ENCODE results near the gene RAD51AP1.

The RAD51AP1 gene

GRCh38 chr12:4584281-4584680 lies 45.6 kb downstream of the RAD51AP1 start:
- TF ChIP-seq JUND (IDR thresholded peaks at IDR 0.05; ENCODE audit: low read depth): no peak
- DNase-seq (ENCODE audit: low read depth in 1 of 2, low spot score in 1 of 2): no peak
- in situ Hi-C loops (cut with HindIII; ENCODE audit: low pct_unique_long_range_greater_than_20kb, low sequenced_read_pairs): no loop called here

GRCh38 chr12:4584896-4585295 lies 46.2 kb downstream of the RAD51AP1 start:
- in situ Hi-C loops (cut with HindIII; ENCODE audit: low pct_unique_long_range_greater_than_20kb, low sequenced_read_pairs): no loop called here
- TF ChIP-seq JUND (IDR thresholded peaks at IDR 0.05; ENCODE audit: low read depth): no peak
- no peak for DNase-seq (ENCODE audit: low read depth in 1 of 2, low spot score in 1 of 2)

DNA sequence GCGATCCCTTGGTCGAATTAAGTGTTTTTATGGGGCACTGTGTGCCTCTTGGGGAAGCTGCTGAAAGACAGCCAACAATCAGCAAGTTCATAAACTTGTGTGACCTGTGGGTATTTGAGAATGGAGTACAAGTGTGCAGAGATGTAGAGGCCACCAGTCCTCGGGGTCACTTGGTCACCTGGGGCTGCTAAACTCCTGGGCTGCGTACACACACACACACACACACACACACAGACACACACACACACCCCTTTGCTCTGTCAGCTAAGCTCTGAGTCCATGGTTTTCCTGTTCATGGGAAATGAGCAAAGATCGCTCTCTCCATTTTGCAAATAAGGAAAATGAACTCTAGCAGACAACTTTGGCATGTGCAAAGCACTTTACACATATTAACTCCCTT lies 47.8 kb downstream of the RAD51AP1 start:
- in situ Hi-C loops (cut with HindIII; ENCODE audit: low pct_unique_long_range_greater_than_20kb, low sequenced_read_pairs): no loop called here
- no peak for TF ChIP-seq JUND (IDR thresholded peaks at IDR 0.05; ENCODE audit: low read depth)
- no peak for DNase-seq (ENCODE audit: low read depth in 1 of 2, low spot score in 1 of 2)

DNA sequence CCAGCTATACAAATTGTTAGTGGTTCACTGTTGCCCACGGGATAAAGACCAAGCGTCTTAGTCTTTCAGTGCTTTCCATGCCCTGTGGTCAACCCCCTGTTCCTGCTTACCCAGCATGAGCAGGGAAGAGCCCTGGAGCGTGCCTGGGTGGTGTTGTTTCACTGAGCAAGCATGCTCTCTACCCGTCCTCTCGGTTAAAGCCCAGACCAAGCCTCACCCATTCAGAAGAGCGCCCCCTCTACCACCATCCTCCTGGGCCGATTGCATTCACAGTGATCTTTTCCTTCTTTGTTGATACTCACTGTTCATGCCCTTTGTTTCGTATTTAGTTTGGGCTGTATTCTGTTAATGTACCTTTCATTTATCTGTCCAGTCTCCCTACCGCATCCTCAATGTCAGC lies 48.4 kb downstream of the RAD51AP1 start:
- TF ChIP-seq JUND (IDR thresholded peaks at IDR 0.05; ENCODE audit: low read depth): no peak
- in situ Hi-C loops (cut with HindIII; ENCODE audit: low pct_unique_long_range_greater_than_20kb, low sequenced_read_pairs): no loop called here
- no peak for DNase-seq (ENCODE audit: low read depth in 1 of 2, low spot score in 1 of 2)

DNA sequence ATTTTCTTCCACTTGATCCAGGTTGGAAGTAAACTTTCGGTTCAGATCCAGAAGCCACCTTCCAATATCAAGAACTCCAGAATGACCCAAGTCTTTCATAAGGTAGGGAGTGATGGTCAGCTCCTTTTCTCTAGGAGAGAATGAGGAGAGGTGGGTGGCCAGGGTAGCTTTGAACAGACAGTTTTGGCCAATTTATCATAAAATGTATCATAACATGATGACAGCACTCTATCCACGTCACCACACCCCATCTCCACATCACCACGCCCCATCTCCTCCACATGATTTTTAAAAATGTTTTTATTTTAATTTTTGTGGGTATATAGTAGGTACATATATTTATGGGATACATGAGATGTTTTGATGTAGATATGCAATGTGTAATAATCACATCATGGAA lies 50.2 kb downstream of the RAD51AP1 start:
- DNase-seq (ENCODE audit: low read depth in 1 of 2, low spot score in 1 of 2): no peak
- in situ Hi-C loops (cut with HindIII; ENCODE audit: low pct_unique_long_range_greater_than_20kb, low sequenced_read_pairs): no loop called here
- TF ChIP-seq JUND (IDR thresholded peaks at IDR 0.05; ENCODE audit: low read depth): no peak

GRCh38 chr12:4589941-4590340 lies 51.3 kb downstream of the RAD51AP1 start:
- in situ Hi-C loops (cut with HindIII; ENCODE audit: low pct_unique_long_range_greater_than_20kb, low sequenced_read_pairs): no loop called here
- DNase-seq (ENCODE audit: low read depth in 1 of 2, low spot score in 1 of 2): no peak
- no peak for TF ChIP-seq JUND (IDR thresholded peaks at IDR 0.05; ENCODE audit: low read depth)

DNA sequence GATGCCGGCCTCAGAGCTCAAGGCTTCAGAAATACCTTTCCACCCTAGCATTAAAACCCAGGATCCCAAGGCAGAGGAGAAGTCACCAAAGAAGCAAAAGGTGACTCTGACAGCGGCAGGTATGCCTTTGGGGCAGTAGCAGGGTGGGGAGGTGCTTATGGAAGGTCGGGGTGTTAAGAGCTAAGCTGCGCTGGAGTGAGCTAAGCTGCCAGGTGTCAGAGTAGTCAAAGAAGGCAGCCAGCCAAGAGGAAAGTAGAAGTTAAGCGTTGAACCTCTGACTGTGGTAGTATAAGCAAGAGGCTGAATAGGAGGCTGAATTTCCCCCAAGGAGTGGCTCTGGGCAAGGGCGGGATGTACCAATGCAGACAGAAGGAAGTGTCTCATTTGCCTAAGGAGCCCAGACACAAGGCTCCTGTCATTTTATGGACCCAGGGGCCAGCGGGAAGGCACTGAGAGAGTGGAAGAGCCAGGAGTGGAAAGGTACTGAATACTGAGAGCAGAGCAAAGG lies 52.5 kb downstream of the RAD51AP1 start:
- DNase-seq (ENCODE audit: low read depth in 1 of 2, low spot score in 1 of 2): no peak
- in situ Hi-C loops (cut with HindIII; ENCODE audit: low pct_unique_long_range_greater_than_20kb, low sequenced_read_pairs): no loop called here

DNA sequence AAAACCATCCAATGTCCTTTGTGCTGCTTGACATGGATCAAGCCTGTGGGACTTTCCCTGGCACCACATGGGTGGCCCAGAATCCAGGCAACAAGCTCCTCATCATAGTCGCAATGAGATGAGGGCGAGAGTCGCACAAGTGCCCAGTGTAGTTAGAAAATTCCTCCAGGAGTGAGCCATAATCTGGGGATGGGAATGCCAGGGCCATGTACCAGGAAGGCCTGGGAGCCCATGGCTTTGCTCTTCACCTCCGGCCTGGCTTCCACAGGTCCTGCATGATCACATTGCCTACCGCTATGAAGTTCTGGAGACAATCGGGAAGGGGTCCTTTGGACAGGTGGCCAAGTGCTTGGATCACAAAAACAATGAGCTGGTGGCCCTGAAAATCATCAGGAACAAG lies 57.2 kb downstream of the RAD51AP1 start:
- no peak for DNase-seq (ENCODE audit: low read depth in 1 of 2, low spot score in 1 of 2)
- in situ Hi-C loops (cut with HindIII; ENCODE audit: low pct_unique_long_range_greater_than_20kb, low sequenced_read_pairs): no loop called here
- no peak for TF ChIP-seq JUND (IDR thresholded peaks at IDR 0.05; ENCODE audit: low read depth)

More for the DNA sequence above, 52.5 kb downstream of the RAD51AP1 start:
- no peak for TF ChIP-seq JUND (IDR thresholded peaks at IDR 0.05; ENCODE audit: low read depth)

DNA sequence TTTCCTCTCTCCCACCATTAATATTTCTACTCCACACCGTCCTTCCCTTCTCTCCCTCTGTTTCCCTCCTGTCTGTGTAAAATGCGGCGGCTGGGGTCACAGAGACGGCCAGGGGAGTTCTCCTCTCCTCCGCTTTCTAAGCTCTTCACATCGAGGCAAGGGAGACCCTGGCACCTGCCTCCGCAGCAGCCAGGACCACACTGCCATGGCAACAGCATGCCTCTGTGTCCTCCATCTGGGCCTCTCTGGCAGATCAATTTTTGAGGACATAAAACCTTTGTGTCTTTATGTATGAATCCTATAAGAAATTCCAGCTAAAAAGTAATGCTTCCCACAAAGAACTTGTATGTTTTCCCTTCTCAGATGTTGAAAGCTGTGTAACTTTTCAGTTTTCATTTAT lies 64.7 kb downstream of the RAD51AP1 start:
- in situ Hi-C loops (cut with HindIII; ENCODE audit: low pct_unique_long_range_greater_than_20kb, low sequenced_read_pairs): no loop called here
- no peak for TF ChIP-seq JUND (IDR thresholded peaks at IDR 0.05; ENCODE audit: low read depth)
- no peak for DNase-seq (ENCODE audit: low read depth in 1 of 2, low spot score in 1 of 2)

DNA sequence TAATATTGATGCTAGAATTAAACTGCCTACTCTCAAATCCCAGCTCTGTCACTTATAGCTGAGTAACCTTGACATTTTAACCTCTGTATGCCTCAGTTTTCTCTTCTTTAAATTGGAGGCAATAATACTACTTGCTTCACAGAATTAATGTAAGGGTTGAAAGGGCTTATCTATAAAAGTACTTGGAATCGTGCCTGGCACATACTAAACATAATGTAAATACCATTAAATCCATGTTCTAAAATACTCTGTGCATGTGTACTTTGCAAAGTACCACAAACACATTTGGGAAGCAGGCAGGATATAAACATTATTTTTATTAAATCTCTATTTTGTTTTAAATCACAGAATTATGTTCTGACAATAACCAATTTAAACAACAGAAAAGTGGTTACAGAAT lies 65.3 kb downstream of the RAD51AP1 start:
- DNase-seq (ENCODE audit: low read depth in 1 of 2, low spot score in 1 of 2): no peak
- in situ Hi-C loops (cut with HindIII; ENCODE audit: low pct_unique_long_range_greater_than_20kb, low sequenced_read_pairs): no loop called here
- no peak for TF ChIP-seq JUND (IDR thresholded peaks at IDR 0.05; ENCODE audit: low read depth)

- no peak for TF ChIP-seq JUND (IDR thresholded peaks at IDR 0.05; ENCODE audit: low read depth)
- in situ Hi-C loops (cut with HindIII; ENCODE audit: low pct_unique_long_range_greater_than_20kb, low sequenced_read_pairs): no loop called here
- peak; percentile 16 to 79 for DNase-seq (ENCODE audit: low read depth in 1 of 2, low spot score in 1 of 2)
Measured at GRCh38 chr12:4604684-4605193, 66.0 kb downstream of the RAD51AP1 start.

GRCh38 chr12:4607056-4607455 lies 68.4 kb downstream of the RAD51AP1 start:
- TF ChIP-seq JUND (IDR thresholded peaks at IDR 0.05; ENCODE audit: low read depth): no peak
- DNase-seq (ENCODE audit: low read depth in 1 of 2, low spot score in 1 of 2): no peak
- in situ Hi-C loops (cut with HindIII; ENCODE audit: low pct_unique_long_range_greater_than_20kb, low sequenced_read_pairs): no loop called here

GRCh38 chr12:4609071-4609470 lies 70.4 kb downstream of the RAD51AP1 start:
- DNase-seq (ENCODE audit: low read depth in 1 of 2, low spot score in 1 of 2): no peak
- TF ChIP-seq JUND (IDR thresholded peaks at IDR 0.05; ENCODE audit: low read depth): no peak
- in situ Hi-C loops (cut with HindIII; ENCODE audit: low pct_unique_long_range_greater_than_20kb, low sequenced_read_pairs): no loop called here
